ENCODE measurements around the gene ELOA.
"Not testable (repeated sequence)": the region's sequence is repeated elsewhere in the genome, so short reads cannot be mapped to it uniquely, and the experiment has no call there.

ELOA gene

GRCh38 chr1:23802809-23803342 is 59.6 kb downstream of the ELOA start:
- DNase-seq, result not testable (repeated sequence)

DNA sequence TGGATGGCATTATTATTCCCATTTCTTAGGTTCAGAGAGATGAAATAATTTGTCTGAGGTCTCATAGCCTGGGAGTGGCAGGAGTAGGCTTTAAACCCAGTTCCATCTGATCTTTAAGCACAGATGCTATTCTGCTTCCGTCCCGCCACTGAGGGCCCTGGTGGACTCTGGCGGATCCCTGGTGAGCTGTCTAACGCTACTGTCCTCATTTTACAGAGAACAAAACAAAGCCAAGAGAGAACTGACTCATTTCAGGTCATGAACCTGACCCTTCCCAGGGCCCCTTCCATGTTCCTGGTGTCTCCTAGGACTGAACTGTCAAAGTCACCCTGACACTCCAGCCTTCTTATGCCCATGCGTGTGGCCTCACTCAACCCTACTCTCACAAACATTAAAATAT is 60.4 kb downstream of the ELOA start:
- DNase-seq, result no peak

DNA sequence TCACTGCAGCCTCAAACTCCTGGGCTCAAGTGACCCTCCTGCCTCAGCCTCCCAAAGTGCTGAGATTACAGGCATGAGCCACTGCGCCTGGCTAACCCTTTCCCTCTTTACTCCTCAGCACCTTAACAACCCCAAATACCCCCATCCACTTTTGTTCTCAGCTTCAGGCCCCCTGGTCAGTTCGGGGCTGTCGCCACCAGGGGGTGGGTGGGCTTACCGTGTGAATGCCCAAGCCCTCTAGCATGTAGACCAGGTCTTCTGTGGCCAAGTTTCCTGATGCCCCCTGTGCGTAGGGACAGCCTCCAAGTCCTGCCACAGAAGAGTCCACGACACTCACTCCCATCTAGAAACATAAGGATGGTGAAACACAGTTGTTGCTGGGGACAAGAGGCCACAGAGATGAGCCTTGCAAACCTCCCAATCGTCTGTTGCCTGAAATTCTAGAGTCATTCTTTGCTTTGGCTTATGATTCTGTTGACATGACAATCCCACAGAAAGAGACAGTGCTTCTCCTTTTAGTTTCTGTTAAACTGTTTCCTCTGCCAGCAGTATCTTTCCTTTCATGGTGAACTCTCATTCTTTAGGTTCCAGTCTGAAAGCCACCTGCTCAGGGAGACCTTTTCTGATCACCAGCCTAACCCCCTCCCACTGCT is 61.0 kb downstream of the ELOA start:
- DNase-seq, result no peak

- DNase-seq, result no peak
Observed at GRCh38 chr1:23805025-23805424, 61.8 kb downstream of the ELOA start.

GRCh38 chr1:23806280-23806679 is 63.0 kb downstream of the ELOA start:
- DNase-seq, result no peak

DNA sequence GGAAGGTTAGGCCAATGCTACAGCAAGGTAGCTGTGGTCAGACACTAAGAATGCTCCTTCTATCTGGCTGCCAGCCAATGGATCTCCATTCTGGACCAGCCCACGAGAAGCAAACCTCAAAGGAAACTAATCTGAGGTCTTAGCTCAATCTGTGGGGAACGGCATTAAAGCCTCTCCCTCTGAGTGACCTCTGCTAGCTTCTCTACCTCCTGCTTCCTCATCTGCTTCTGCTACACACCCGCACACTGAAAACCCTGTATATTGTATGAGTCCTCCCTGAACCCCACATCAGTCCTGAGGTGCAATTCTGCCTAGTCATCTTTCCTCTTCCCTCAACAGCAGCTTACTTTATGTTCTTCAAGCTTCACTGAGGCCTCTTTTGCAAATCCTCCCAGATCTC is 64.2 kb downstream of the ELOA start:
- DNase-seq, result no peak

DNA sequence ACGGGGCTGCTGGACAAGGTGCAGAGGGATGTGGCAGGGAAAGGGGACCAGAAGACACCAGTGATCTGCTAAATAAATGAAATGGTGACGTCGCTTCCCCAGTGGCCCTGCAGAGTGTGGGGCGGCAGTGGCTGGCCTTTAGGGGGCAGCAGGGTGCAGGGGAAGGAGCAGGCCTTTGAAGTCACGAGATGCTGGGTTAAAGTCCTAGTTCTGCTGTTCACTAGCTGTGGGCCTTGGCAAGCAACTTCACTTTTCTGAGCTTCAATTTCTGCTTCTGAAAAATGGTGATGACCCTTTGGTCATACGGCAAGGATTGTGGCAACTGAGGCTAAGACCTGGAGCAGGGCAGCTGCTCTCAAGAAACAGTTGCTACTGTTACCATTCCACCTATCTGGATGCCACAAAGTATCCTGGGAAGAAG is 66.5 kb downstream of the ELOA start:
- DNase-seq, result peak; percentile 39

GRCh38 chr1:23810818-23811540 is 67.7 kb downstream of the ELOA start:
- peak; percentile 61 for DNase-seq

Data from KG1 (cell line).